ENCODE measurements around the gene TMEM272.

GRCh38 chr13:51858433-51859247 lies 13.7 kb upstream of the TMEM272 start:
- no peak for TF ChIP-seq EZH2 (IDR thresholded peaks at IDR 0.05; ENCODE audit: low read depth, unreplicated experiment)
- TF ChIP-seq, protein P1, sequence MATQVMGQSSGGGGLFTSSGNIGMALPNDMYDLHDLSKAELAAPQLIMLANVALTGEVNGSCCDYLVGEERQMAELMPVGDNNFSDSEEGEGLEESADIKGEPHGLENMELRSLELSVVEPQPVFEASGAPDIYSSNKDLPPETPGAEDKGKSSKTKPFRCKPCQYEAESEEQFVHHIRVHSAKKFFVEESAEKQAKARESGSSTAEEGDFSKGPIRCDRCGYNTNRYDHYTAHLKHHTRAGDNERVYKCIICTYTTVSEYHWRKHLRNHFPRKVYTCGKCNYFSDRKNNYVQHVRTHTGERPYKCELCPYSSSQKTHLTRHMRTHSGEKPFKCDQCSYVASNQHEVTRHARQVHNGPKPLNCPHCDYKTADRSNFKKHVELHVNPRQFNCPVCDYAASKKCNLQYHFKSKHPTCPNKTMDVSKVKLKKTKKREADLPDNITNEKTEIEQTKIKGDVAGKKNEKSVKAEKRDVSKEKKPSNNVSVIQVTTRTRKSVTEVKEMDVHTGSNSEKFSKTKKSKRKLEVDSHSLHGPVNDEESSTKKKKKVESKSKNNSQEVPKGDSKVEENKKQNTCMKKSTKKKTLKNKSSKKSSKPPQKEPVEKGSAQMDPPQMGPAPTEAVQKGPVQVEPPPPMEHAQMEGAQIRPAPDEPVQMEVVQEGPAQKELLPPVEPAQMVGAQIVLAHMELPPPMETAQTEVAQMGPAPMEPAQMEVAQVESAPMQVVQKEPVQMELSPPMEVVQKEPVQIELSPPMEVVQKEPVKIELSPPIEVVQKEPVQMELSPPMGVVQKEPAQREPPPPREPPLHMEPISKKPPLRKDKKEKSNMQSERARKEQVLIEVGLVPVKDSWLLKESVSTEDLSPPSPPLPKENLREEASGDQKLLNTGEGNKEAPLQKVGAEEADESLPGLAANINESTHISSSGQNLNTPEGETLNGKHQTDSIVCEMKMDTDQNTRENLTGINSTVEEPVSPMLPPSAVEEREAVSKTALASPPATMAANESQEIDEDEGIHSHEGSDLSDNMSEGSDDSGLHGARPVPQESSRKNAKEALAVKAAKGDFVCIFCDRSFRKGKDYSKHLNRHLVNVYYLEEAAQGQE (IDR thresholded peaks at IDR 0.05; ENCODE audit: unreplicated experiment) = no peak
- TF ChIP-seq ZNF331 (CRISPR knock-in tag; IDR thresholded peaks at IDR 0.05; ENCODE audit: low read depth) = no peak
- TF ChIP-seq, protein P2, sequence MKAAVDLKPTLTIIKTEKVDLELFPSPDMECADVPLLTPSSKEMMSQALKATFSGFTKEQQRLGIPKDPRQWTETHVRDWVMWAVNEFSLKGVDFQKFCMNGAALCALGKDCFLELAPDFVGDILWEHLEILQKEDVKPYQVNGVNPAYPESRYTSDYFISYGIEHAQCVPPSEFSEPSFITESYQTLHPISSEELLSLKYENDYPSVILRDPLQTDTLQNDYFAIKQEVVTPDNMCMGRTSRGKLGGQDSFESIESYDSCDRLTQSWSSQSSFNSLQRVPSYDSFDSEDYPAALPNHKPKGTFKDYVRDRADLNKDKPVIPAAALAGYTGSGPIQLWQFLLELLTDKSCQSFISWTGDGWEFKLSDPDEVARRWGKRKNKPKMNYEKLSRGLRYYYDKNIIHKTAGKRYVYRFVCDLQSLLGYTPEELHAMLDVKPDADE (IDR thresholded peaks at IDR 0.05) = no peak
- TF ChIP-seq CTCF (conservative IDR thresholded peaks at IDR 0.05; ENCODE audit: low read depth in 2 of 2) = no peak

Measured in GM23338 (cell line).